Stimulated activated naive CD8-positive, alpha-beta T cell treated with anti-CD3 and anti-CD28 coated beads, Interleukin-15, Interleukin-2, amounts not matched to agents 100 U/mL and 50 U/mL, for 24 hours (primary cell): ENCODE results near the gene CDC27.
"Not testable (repeated sequence)": the region's sequence is repeated elsewhere in the genome, so short reads cannot be mapped to it uniquely, and the experiment has no call there.

Source experiments
- ATAC-seq: fragments of 150-1000 bp; cut with Tn5 transposase; one replicate; pipeline ENCODE4 v1.10.0; 2021
- DNase-seq: peaks from one replicate; pipeline ENCODE4 v3.0.0; 2021

The CDC27 gene

GRCh38 chr17:47131761-47132160 is 57.3 kb downstream of the CDC27 start:
- DNase-seq: no peak

GRCh38 chr17:47126835-47127234 is 62.3 kb downstream of the CDC27 start:
- ATAC-seq, DNase-seq: not testable (repeated sequence)

More at GRCh38 chr17:47131761-47132160, 57.3 kb downstream of the CDC27 start:
- ATAC-seq: no peak

GRCh38 chr17:47123262-47123661 is 65.8 kb downstream of the CDC27 start:
- not testable (repeated sequence) for ATAC-seq, DNase-seq

- ATAC-seq: no peak
- DNase-seq: no peak
Measured at GRCh38 chr17:47120521-47121095, 68.5 kb downstream of the CDC27 start.

- no peak for DNase-seq
- peak; percentile 87 for ATAC-seq
Measured at GRCh38 chr17:47119746-47120520, 69.2 kb downstream of the CDC27 start.

- DNase-seq (no peak), ATAC-seq (no peak)
Measured at GRCh38 chr17:47117386-47117785, 71.7 kb downstream of the CDC27 start.

GRCh38 chr17:47106130-47106529 is 83.0 kb downstream of the CDC27 start:
- no peak for DNase-seq
- ATAC-seq: no peak

- ATAC-seq, DNase-seq: not testable (repeated sequence)
Measured at GRCh38 chr17:47105246-47105645, 83.8 kb downstream of the CDC27 start.

GRCh38 chr17:47102914-47103313 is 86.2 kb downstream of the CDC27 start:
- DNase-seq (no peak), ATAC-seq (no peak)

- peak; percentile 91 for DNase-seq
- peak; percentile 100 for ATAC-seq
Measured at GRCh38 chr17:47099987-47100711, 88.9 kb downstream of the CDC27 start.

GRCh38 chr17:47099451-47099986 is 89.6 kb downstream of the CDC27 start:
- DNase-seq (peak; percentile 7), ATAC-seq (no peak)

GRCh38 chr17:47096343-47096742 is 92.8 kb downstream of the CDC27 start:
- DNase-seq (no peak), ATAC-seq (no peak)

GRCh38 chr17:47095268-47095667 is 93.8 kb downstream of the CDC27 start:
- ATAC-seq (no peak), DNase-seq (no peak)

- ATAC-seq: no peak
- no peak for DNase-seq
Measured at GRCh38 chr17:47087093-47087492, 102.0 kb downstream of the CDC27 start.

- no peak for ATAC-seq
Measured at GRCh38 chr17:47085736-47086135, 103.4 kb downstream of the CDC27 start.

GRCh38 chr17:47078801-47079200 is 110.3 kb downstream of the CDC27 start:
- no peak for DNase-seq
- no peak for ATAC-seq

More at GRCh38 chr17:47085736-47086135, 103.4 kb downstream of the CDC27 start:
- DNase-seq: no peak

GRCh38 chr17:47077576-47077975 is 111.5 kb downstream of the CDC27 start:
- no peak for ATAC-seq
- no peak for DNase-seq

- DNase-seq: no peak
- ATAC-seq: no peak
Measured at GRCh38 chr17:47076171-47076570, 112.9 kb downstream of the CDC27 start.

- not testable (repeated sequence) for DNase-seq, ATAC-seq
Measured at GRCh38 chr17:47074361-47074760, 114.7 kb downstream of the CDC27 start.

GRCh38 chr17:47073629-47074028 is 115.5 kb downstream of the CDC27 start:
- not testable (repeated sequence) for ATAC-seq, DNase-seq

- DNase-seq: no peak
Measured at GRCh38 chr17:47072886-47073285, 116.2 kb downstream of the CDC27 start.

GRCh38 chr17:47071171-47071570 is 117.9 kb downstream of the CDC27 start:
- not testable (repeated sequence) for ATAC-seq, DNase-seq

More at GRCh38 chr17:47072886-47073285, 116.2 kb downstream of the CDC27 start:
- ATAC-seq: no peak
